ENCODE results near the gene PIK3C2G. TPM values are rescaled to one million over a fixed set of nuclear protein-coding genes. Genes with fewer than 3 reads are reported as not detected.

The PIK3C2G gene
- total and polyA plus RNA-seq, 10 of the 15 experiments (the other 5 are each of a cell fraction or from before 2014, with no cell fraction given), result not detected

GRCh38 chr12:18676996-18677588, 415.8 kb downstream of the PIK3C2G start:
- H3K4me2 ChIP-seq (ENCODE audit: control insufficient read depth, insufficient read depth), result no peak overlapping the region
- ChIA-PET POLR2A (no interaction called here), RAD21 (ENCODE audit: unreplicated experiment) (no interaction called here), CTCF (no interaction called here), SMC1A (ENCODE audit: uncharacterized antibody, unreplicated experiment) (no interaction called here)
- 45% methylated on average over 5 of the region's 5 CpGs for WGBS (ENCODE audit: insufficient coverage, insufficient replicate concordance, low lambda C conversion rate, missing lambda C conversion rate)
- TF ChIP-seq, protein P1, sequence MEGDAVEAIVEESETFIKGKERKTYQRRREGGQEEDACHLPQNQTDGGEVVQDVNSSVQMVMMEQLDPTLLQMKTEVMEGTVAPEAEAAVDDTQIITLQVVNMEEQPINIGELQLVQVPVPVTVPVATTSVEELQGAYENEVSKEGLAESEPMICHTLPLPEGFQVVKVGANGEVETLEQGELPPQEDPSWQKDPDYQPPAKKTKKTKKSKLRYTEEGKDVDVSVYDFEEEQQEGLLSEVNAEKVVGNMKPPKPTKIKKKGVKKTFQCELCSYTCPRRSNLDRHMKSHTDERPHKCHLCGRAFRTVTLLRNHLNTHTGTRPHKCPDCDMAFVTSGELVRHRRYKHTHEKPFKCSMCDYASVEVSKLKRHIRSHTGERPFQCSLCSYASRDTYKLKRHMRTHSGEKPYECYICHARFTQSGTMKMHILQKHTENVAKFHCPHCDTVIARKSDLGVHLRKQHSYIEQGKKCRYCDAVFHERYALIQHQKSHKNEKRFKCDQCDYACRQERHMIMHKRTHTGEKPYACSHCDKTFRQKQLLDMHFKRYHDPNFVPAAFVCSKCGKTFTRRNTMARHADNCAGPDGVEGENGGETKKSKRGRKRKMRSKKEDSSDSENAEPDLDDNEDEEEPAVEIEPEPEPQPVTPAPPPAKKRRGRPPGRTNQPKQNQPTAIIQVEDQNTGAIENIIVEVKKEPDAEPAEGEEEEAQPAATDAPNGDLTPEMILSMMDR (IDR thresholded peaks at IDR 0.05 in 2 of 3, conservative IDR thresholded peaks at IDR 0.05 in 1 of 3; ENCODE audit: control insufficient read depth in 2 of 3, extremely low read depth in 1 of 3, insufficient read depth in 1 of 3, low read depth in 3 of 3, low read length in 3 of 3), result no peak
- TF ChIP-seq USF2 (IDR thresholded peaks at IDR 0.05; ENCODE audit: borderline replicate concordance, low read depth, low read length), result no peak
- TF ChIP-seq BRCA1 (IDR thresholded peaks at IDR 0.05; ENCODE audit: low read depth, low read length), result no peak
- in situ Hi-C loops (cut with MboI) (no loop called here), intact Hi-C loops (cut with micrococcal nuclease; ENCODE audit: unreplicated experiment) (no loop called here)
- no peak overlapping the region for H2AFZ ChIP-seq (ENCODE audit: control insufficient read depth, low read depth, low read length)
- FAIRE-seq (no peak), DNase-seq (ENCODE audit: low read depth, low spot score) (no peak), ATAC-seq (no peak)
- H4K20me1 ChIP-seq (ENCODE audit: control insufficient read depth, insufficient read depth), result no peaks in the 10 kb centered on the region
- H3K27me3 ChIP-seq (replicated peaks in 1 of 2; ENCODE audit: control insufficient read depth in 2 of 2, insufficient read depth in 2 of 2, low read length in 1 of 2), result no peaks in the 10 kb centered on the region
- BruUV-seq (replicated peaks), result no TSS peak
- H3K36me3 ChIP-seq (ENCODE audit: control insufficient read depth in 2 of 2, insufficient read depth in 2 of 2, low read length in 1 of 2), result no peaks in the 10 kb centered on the region
- no peak overlapping the region for H3K27ac ChIP-seq (ENCODE audit: control insufficient read depth, insufficient read depth)
- no peaks in the 10 kb centered on the region for H3K79me2 ChIP-seq (ENCODE audit: control insufficient read depth, insufficient read depth, low read length)
- no peaks in the 10 kb centered on the region for H3K9me3 ChIP-seq (replicated peaks; ENCODE audit: control insufficient read depth, insufficient read depth, low read length)
- H3K9ac ChIP-seq (ENCODE audit: control insufficient read depth, insufficient read depth, low read length), result no peak overlapping the region
- no peak overlapping the region for H3K4me3 ChIP-seq
- H3K4me1 ChIP-seq (ENCODE audit: control insufficient read depth, insufficient read depth, low read length), result no peaks in the 10 kb centered on the region

- ChIA-PET POLR2A (no interaction called here), RAD21 (ENCODE audit: unreplicated experiment) (no interaction called here), SMC1A (ENCODE audit: uncharacterized antibody, unreplicated experiment) (no interaction called here), CTCF (no interaction called here)
- Histone ChIP-seq H3K4me3 (no peak overlapping the region), H3K27ac (ENCODE audit: control insufficient read depth, insufficient read depth) (no peak overlapping the region), H3K9me3 (replicated peaks; ENCODE audit: control insufficient read depth, insufficient read depth, low read length) (no peaks in the 10 kb centered on the region), H3K36me3 (ENCODE audit: control insufficient read depth in 2 of 2, insufficient read depth in 2 of 2, low read length in 1 of 2) (no peaks in the 10 kb centered on the region), H3K9ac (ENCODE audit: control insufficient read depth, insufficient read depth, low read length) (no peak overlapping the region), H3K4me2 (ENCODE audit: control insufficient read depth, insufficient read depth) (no peak overlapping the region), H3K79me2 (ENCODE audit: control insufficient read depth, insufficient read depth, low read length) (no peaks in the 10 kb centered on the region), H3K27me3 (replicated peaks in 1 of 2; ENCODE audit: control insufficient read depth in 2 of 2, insufficient read depth in 2 of 2, low read length in 1 of 2) (no peaks in the 10 kb centered on the region), H3K4me1 (ENCODE audit: control insufficient read depth, insufficient read depth, low read length) (no peaks in the 10 kb centered on the region), H4K20me1 (ENCODE audit: control insufficient read depth, insufficient read depth) (no peaks in the 10 kb centered on the region), H2AFZ (ENCODE audit: control insufficient read depth, low read depth, low read length) (no peak overlapping the region)
- in situ Hi-C loops (cut with MboI), result no loop called here
- 2% methylated on average over 3 of the region's 3 CpGs for WGBS (ENCODE audit: insufficient coverage, insufficient replicate concordance, low lambda C conversion rate, missing lambda C conversion rate)
- no peak for DNase-seq (ENCODE audit: low read depth, low spot score)
- intact Hi-C loops (cut with micrococcal nuclease; ENCODE audit: unreplicated experiment), result no loop called here
- no peak for ATAC-seq
- BruUV-seq (replicated peaks), result no TSS peak
- FAIRE-seq, result no peak
- TF ChIP-seq BCL3 (IDR thresholded peaks at IDR 0.05; ENCODE audit: borderline replicate concordance, insufficient read depth, low read depth, low read length, poor library complexity, severe bottlenecking), result no peak
- no peak for TF ChIP-seq ASH2L (IDR thresholded peaks at IDR 0.05; ENCODE audit: borderline replicate concordance, low read depth)
- TF ChIP-seq GATAD2B (conservative IDR thresholded peaks at IDR 0.05; ENCODE audit: low read depth), result no peak
- TF ChIP-seq IKZF1 (conservative IDR thresholded peaks at IDR 0.05), result no peak
- no peak for TF ChIP-seq MEF2A (IDR thresholded peaks at IDR 0.05; ENCODE audit: insufficient read depth, low read depth, low read length)
- TF ChIP-seq BRCA1 (IDR thresholded peaks at IDR 0.05; ENCODE audit: low read depth, low read length), result no peak
- TF ChIP-seq CBX5 (IDR thresholded peaks at IDR 0.05; ENCODE audit: low read depth), result no peak
- no peak for TF ChIP-seq SRF (IDR thresholded peaks at IDR 0.05; ENCODE audit: low read depth in 2 of 2, low read length in 2 of 2)
Measured at GRCh38 chr12:18681818-18682217, 420.5 kb downstream of the PIK3C2G start.

Measured in GM12878 (cell line).